Suprapubic skin (tissue), 3 donors: ENCODE data around the gene LTA.

Experiments
- CTCF ChIP-seq, 2 donors: fragments of 200-600 bp in 1 of 2; fragments of 450-650 bp in 1 of 2; sonication (generic) in 1 of 2; IDR thresholded peaks; one replicate each; pipeline ENCODE4 v1.5.1; 2016 to 2019; ENCODE audit warnings: antibody characterized with exemption in 2 of 2, mild to moderate bottlenecking in 1 of 2, moderate library complexity in 1 of 2
- EP300 ChIP-seq: sonication (generic); formaldehyde crosslinking; IDR thresholded peaks from one replicate; pipeline ENCODE4 v1.6.1; 2017; ENCODE audit warnings: antibody characterized with exemption

GRCh38 chr6:31525932-31526591 is 46.0 kb upstream of the LTA start:
- TF ChIP-seq CTCF (IDR thresholded peaks at IDR 0.05): no peak
- no peak for TF ChIP-seq EP300
